SK-N-SH treated with all-trans-retinoic acid at 6 μM for 48 hours (cell line): ENCODE data around the gene MAST4.

Source experiments
- ATAC-seq: fragments of 200-7000 bp; cut with Tn5 transposase; 3 replicates; pipeline ENCODE4 v1.9.1; 2020; ENCODE audit warnings: mild to moderate bottlenecking, moderate library complexity
- ARNTL ChIP-seq: fragments of 450-650 bp; formaldehyde crosslinking; IDR thresholded peaks from 2 replicates; pipeline ENCODE4 v1.5.0; 2020; ENCODE audit warnings: low read depth, mild to moderate bottlenecking, moderate library complexity, borderline replicate concordance
- CSDC2 ChIP-seq: fragments of 250-450 bp; sonication (Bioruptor Pico); IDR thresholded peaks from 2 replicates; pipeline ENCODE4 v1.5.0; 2020; ENCODE audit warnings: mild to moderate bottlenecking, moderate library complexity
- GLIS3 ChIP-seq: fragments of 250-450 bp; sonication (Bioruptor Pico); IDR thresholded peaks from 2 replicates; pipeline ENCODE4 v1.5.0; 2020; ENCODE audit warnings: mild to moderate bottlenecking, moderate library complexity
- ISL1 ChIP-seq: fragments of 250-450 bp; sonication (Bioruptor Pico); IDR thresholded peaks from 2 replicates; pipeline ENCODE4 v2.1.2; 2022; ENCODE audit warnings: mild to moderate bottlenecking, moderate library complexity
- OSR1 ChIP-seq: fragments of 250-450 bp; sonication (Bioruptor Pico); IDR thresholded peaks from 2 replicates; pipeline ENCODE4 v1.8.0; 2022; ENCODE audit warnings: moderate library complexity, mild to moderate bottlenecking, inconsistent platforms
- RARB ChIP-seq: fragments of 250-450 bp; sonication (Bioruptor Pico); IDR thresholded peaks from 2 replicates; pipeline ENCODE4 v1.8.0; 2021; ENCODE audit warnings: mild to moderate bottlenecking, moderate library complexity
- SNAI2 ChIP-seq: fragments of 250-450 bp; sonication (Bioruptor Pico); IDR thresholded peaks from 2 replicates; pipeline ENCODE4 v1.5.0; 2020; ENCODE audit warnings: mild to moderate bottlenecking, moderate library complexity
- TOX ChIP-seq: fragments of 250-450 bp; sonication (Bioruptor Pico); IDR thresholded peaks from 2 replicates; pipeline ENCODE4 v1.8.0; 2021; ENCODE audit warnings: mild to moderate bottlenecking, moderate library complexity, borderline replicate concordance
- ZC3H10 ChIP-seq: fragments of 250-450 bp; sonication (Bioruptor Pico); IDR thresholded peaks from 2 replicates; pipeline ENCODE4 v1.5.1; 2021; ENCODE audit warnings: mild to moderate bottlenecking, moderate library complexity
- ZFP3 ChIP-seq: fragments of 250-450 bp; sonication (Bioruptor Pico); IDR thresholded peaks from 2 replicates; pipeline ENCODE4 v1.5.0; 2020; ENCODE audit warnings: mild to moderate bottlenecking, moderate library complexity
- ZFP30 ChIP-seq: fragments of 450-650 bp; formaldehyde crosslinking; IDR thresholded peaks from 2 replicates; pipeline ENCODE4 v1.5.0; 2022; ENCODE audit warnings: mild to moderate bottlenecking, moderate library complexity
- ZNF565 ChIP-seq: fragments of 450-650 bp; formaldehyde crosslinking; conservative IDR thresholded peaks from 2 replicates; pipeline ENCODE4 v1.5.0; 2020; ENCODE audit warnings: low read depth, mild to moderate bottlenecking, moderate library complexity
- ZNF70 ChIP-seq: fragments of 450-650 bp; formaldehyde crosslinking; IDR thresholded peaks from 2 replicates; pipeline ENCODE4 v1.5.0; 2020; ENCODE audit warnings: mild to moderate bottlenecking, moderate library complexity
- TF ChIP-seq, protein P1 (sequence below): fragments of 250-450 bp; sonication (Bioruptor Pico); IDR thresholded peaks from 2 replicates; pipeline ENCODE4 v1.5.1; 2021; ENCODE audit warnings: mild to moderate bottlenecking, moderate library complexity
- TF ChIP-seq, protein P2 (sequence below): fragments of 250-450 bp; sonication (Bioruptor Pico); IDR thresholded peaks from 2 replicates; pipeline ENCODE4 v1.8.0; 2021; ENCODE audit warnings: low read depth, mild to moderate bottlenecking, moderate library complexity, borderline replicate concordance
- TF ChIP-seq, protein P3 (sequence below): fragments of 250-450 bp; sonication (Bioruptor Pico); IDR thresholded peaks from 2 replicates; pipeline ENCODE4 v1.5.0; 2020; ENCODE audit warnings: mild to moderate bottlenecking, moderate library complexity
- TF ChIP-seq, protein P4 (sequence below): fragments of 250-450 bp; sonication (Bioruptor Pico); IDR thresholded peaks from 2 replicates; pipeline ENCODE4 v1.5.1; 2020; ENCODE audit warnings: low read depth, mild to moderate bottlenecking, moderate library complexity

MAST4 gene

DNA sequence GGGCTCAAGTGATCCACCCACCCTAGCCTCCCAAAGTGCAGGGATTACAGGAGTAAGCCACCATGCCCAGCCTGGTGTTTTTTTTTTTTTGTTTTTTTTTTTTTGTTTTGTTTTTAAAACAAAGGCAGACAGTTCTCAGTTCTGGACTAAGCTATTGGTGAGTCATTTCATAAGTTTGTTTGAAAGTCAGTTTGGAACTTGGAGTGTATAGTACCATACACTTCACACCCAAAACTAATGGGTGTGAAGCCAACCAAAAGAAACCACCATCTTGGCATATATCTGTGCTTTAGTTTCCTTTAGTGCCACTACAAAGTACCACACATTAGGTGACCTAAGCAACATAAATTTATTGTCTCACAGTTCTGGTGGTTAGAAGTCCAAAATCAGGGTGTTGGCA lies 13.4 kb downstream of the MAST4 start (continued):
- TF ChIP-seq, protein P1, sequence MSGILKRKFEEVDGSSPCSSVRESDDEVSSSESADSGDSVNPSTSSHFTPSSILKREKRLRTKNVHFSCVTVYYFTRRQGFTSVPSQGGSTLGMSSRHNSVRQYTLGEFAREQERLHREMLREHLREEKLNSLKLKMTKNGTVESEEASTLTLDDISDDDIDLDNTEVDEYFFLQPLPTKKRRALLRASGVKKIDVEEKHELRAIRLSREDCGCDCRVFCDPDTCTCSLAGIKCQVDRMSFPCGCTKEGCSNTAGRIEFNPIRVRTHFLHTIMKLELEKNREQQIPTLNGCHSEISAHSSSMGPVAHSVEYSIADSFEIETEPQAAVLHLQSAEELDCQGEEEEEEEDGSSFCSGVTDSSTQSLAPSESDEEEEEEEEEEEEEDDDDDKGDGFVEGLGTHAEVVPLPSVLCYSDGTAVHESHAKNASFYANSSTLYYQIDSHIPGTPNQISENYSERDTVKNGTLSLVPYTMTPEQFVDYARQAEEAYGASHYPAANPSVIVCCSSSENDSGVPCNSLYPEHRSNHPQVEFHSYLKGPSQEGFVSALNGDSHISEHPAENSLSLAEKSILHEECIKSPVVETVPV (CRISPR knock-in tag): no peak
- TF ChIP-seq, all 23 proteins: peak for 0

DNA sequence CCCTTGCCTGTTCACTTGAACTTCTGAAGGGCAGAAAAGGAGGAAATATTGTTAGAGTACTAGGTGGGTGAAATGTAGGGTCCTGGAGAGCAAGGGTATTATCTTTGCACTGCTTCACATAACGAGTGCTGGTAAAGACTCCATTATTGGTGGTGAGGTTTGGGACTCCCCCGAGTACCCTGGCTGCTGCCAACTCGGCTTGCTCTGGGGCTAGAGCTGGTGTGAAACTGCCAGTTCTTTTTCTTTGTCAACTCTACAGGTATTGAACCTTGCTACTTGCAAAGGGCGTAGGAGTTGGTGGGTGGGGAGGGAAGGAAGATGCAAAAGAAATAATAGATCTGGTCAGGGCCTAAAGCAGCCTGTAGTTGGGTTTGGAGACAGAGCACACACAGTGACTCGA lies 16.0 kb downstream of the MAST4 start:
- TF ChIP-seq ZNF565 (CRISPR knock-in tag) (no peak), CSDC2 (CRISPR knock-in tag) (no peak), GLIS3 (CRISPR knock-in tag) (no peak), ISL1 (CRISPR knock-in tag) (no peak), TOX (no peak), ARNTL (CRISPR knock-in tag) (no peak), OSR1 (CRISPR knock-in tag) (no peak)
- TF ChIP-seq, protein P1 (CRISPR knock-in tag): no peak
- TF ChIP-seq, protein P2, sequence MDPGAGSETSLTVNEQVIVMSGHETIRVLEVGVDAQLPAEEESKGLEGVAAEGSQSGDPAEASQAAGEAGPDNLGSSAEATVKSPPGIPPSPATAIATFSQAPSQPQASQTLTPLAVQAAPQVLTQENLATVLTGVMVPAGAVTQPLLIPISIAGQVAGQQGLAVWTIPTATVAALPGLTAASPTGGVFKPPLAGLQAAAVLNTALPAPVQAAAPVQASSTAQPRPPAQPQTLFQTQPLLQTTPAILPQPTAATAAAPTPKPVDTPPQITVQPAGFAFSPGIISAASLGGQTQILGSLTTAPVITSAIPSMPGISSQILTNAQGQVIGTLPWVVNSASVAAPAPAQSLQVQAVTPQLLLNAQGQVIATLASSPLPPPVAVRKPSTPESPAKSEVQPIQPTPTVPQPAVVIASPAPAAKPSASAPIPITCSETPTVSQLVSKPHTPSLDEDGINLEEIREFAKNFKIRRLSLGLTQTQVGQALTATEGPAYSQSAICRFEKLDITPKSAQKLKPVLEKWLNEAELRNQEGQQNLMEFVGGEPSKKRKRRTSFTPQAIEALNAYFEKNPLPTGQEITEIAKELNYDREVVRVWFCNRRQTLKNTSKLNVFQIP (CRISPR knock-in tag): no peak
- TF ChIP-seq, all 23 proteins: peak for 0

DNA sequence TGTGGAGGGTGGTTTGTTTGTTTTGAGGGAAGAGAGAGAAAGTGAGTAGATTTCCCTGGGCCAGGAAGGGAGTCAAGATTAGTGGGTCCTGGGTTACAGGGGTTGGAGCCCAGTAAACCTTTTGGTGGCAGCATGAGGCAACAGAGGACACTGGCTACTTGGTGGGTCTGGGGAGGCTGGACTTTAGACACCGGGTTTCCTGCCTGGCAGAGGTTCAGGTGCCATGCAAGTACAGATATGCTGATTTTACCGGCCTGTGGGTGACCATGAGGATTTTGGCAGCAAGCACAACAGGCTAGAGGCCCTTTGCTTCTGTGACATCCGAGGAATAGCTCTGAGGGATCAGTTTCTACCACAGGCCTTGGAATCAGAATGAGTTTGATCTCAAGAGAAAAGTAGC lies 18.9 kb downstream of the MAST4 start:
- no peak for ATAC-seq
- TF ChIP-seq ZC3H10 (CRISPR knock-in tag): no peak
- TF ChIP-seq ZNF565 (CRISPR knock-in tag): no peak
- TF ChIP-seq, all 23 proteins: peak for 0

More for the DNA sequence above, 16.0 kb downstream of the MAST4 start:
- ATAC-seq: no peak

DNA sequence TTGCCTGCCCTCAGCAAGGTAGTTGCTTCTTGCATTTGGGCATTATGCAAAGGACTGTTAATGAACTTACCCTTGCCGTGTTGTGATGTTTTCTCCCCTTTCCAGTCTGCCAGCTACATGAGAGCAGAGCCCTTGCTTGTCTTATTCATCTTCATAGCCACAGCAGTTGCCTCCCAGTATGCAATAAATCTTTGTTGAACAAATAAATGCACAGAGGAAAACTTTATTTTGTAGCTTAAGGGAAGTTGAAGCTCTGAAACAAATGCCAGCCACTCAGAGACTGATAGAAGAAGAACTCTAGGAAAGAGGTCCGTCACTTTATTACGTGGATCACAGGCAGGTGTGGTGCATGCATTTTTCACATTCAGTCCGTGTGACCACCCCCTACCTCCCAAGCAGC lies 19.7 kb downstream of the MAST4 start:
- ATAC-seq: no peak
- TF ChIP-seq ZNF70 (no peak), ZNF565 (CRISPR knock-in tag) (no peak), RARB (CRISPR knock-in tag) (no peak), CSDC2 (CRISPR knock-in tag) (no peak), SNAI2 (CRISPR knock-in tag) (no peak), ARNTL (CRISPR knock-in tag) (no peak), ZFP30 (CRISPR knock-in tag) (no peak), GLIS3 (CRISPR knock-in tag) (no peak), OSR1 (CRISPR knock-in tag) (no peak), ZFP3 (CRISPR knock-in tag) (no peak), TOX (no peak), ZC3H10 (CRISPR knock-in tag) (no peak)
- TF ChIP-seq, protein P3, sequence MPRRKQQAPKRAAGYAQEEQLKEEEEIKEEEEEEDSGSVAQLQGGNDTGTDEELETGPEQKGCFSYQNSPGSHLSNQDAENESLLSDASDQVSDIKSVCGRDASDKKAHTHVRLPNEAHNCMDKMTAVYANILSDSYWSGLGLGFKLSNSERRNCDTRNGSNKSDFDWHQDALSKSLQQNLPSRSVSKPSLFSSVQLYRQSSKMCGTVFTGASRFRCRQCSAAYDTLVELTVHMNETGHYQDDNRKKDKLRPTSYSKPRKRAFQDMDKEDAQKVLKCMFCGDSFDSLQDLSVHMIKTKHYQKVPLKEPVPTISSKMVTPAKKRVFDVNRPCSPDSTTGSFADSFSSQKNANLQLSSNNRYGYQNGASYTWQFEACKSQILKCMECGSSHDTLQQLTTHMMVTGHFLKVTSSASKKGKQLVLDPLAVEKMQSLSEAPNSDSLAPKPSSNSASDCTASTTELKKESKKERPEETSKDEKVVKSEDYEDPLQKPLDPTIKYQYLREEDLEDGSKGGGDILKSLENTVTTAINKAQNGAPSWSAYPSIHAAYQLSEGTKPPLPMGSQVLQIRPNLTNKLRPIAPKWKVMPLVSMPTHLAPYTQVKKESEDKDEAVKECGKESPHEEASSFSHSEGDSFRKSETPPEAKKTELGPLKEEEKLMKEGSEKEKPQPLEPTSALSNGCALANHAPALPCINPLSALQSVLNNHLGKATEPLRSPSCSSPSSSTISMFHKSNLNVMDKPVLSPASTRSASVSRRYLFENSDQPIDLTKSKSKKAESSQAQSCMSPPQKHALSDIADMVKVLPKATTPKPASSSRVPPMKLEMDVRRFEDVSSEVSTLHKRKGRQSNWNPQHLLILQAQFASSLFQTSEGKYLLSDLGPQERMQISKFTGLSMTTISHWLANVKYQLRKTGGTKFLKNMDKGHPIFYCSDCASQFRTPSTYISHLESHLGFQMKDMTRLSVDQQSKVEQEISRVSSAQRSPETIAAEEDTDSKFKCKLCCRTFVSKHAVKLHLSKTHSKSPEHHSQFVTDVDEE: no peak
- TF ChIP-seq, protein P4, sequence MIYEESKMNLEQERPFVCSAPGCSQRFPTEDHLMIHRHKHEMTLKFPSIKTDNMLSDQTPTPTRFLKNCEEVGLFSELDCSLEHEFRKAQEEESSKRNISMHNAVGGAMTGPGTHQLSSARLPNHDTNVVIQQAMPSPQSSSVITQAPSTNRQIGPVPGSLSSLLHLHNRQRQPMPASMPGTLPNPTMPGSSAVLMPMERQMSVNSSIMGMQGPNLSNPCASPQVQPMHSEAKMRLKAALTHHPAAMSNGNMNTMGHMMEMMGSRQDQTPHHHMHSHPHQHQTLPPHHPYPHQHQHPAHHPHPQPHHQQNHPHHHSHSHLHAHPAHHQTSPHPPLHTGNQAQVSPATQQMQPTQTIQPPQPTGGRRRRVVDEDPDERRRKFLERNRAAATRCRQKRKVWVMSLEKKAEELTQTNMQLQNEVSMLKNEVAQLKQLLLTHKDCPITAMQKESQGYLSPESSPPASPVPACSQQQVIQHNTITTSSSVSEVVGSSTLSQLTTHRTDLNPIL (CRISPR knock-in tag): no peak
- TF ChIP-seq, protein P2 (CRISPR knock-in tag): no peak
- TF ChIP-seq, protein P1 (CRISPR knock-in tag): no peak
